HG03196 (cell line): Measurements from ENCODE around the gene CSDE1.

Source experiments
- ATAC-seq: cut with Tn5 transposase; IDR thresholded peaks from one replicate; pipeline ENCODE4 v1.9.1; 2021; ENCODE audit not compliant: unreplicated experiment

Gene CSDE1

GRCh38 chr1:114703242-114703641 lies 54.5 kb downstream of the CSDE1 start:
- no peak for ATAC-seq

- ATAC-seq: no peak
Measured at GRCh38 chr1:114702737-114703136, 55.0 kb downstream of the CSDE1 start.

GRCh38 chr1:114701931-114702330 lies 55.9 kb downstream of the CSDE1 start:
- no peak for ATAC-seq

- ATAC-seq: no peak
Measured at GRCh38 chr1:114700036-114700600, 57.7 kb downstream of the CSDE1 start.

- no peak for ATAC-seq
Measured at GRCh38 chr1:114696810-114697209, 61.0 kb downstream of the CSDE1 start.

- ATAC-seq: no peak
Measured at GRCh38 chr1:114695430-114696058, 62.2 kb downstream of the CSDE1 start, which contains the start of gene AMPD1. Gene AMPD1, minus strand, starts transcription at chr1:114695546. Its CDS starts 75 bp downstream, at chr1:114695471.

GRCh38 chr1:114694540-114695310 lies 63.1 kb downstream of the CSDE1 start:
- ATAC-seq: no peak

- no peak for ATAC-seq
Measured at GRCh38 chr1:114692947-114693346, 64.8 kb downstream of the CSDE1 start.

- no peak for ATAC-seq
Measured at GRCh38 chr1:114691061-114691460, 66.7 kb downstream of the CSDE1 start.

- ATAC-seq: no peak
Measured at GRCh38 chr1:114690148-114690547, 67.6 kb downstream of the CSDE1 start.

- ATAC-seq: no peak
Measured at GRCh38 chr1:114688526-114688925, 69.3 kb downstream of the CSDE1 start.

- no peak for ATAC-seq
Measured at GRCh38 chr1:114685851-114686250, 71.9 kb downstream of the CSDE1 start.

GRCh38 chr1:114677691-114678090 lies 80.1 kb downstream of the CSDE1 start:
- no peak for ATAC-seq

GRCh38 chr1:114676115-114676514 lies 81.7 kb downstream of the CSDE1 start:
- no peak for ATAC-seq

- no peak for ATAC-seq
Measured at GRCh38 chr1:114671939-114672275, 85.9 kb downstream of the CSDE1 start.

GRCh38 chr1:114671011-114671938 lies 86.5 kb downstream of the CSDE1 start:
- no peak for ATAC-seq

- ATAC-seq: peak; percentile 96
Measured at GRCh38 chr1:114670083-114671010, 87.4 kb downstream of the CSDE1 start.

GRCh38 chr1:114669562-114670082 lies 88.2 kb downstream of the CSDE1 start, which contains the start of gene DENND2C:
Gene DENND2C, minus strand, starts transcription at chr1:114670049. Its CDS starts 44,065 bp downstream, at chr1:114625984.
- ATAC-seq: peak; percentile 61

GRCh38 chr1:114668784-114669561 lies 88.8 kb downstream of the CSDE1 start:
- no peak for ATAC-seq
